IPS-18a (cell line): Measurements from ENCODE around the gene ROBO1.

Source experiments
- H3K27ac ChIP-seq: one replicate; pipeline ENCODE4 v1.5.1; 2013; ENCODE audit warnings: low read length
- H3K27me3 ChIP-seq: one replicate; pipeline ENCODE4 v1.6.1; 2013; ENCODE audit warnings: mild to moderate bottlenecking, low read length; ENCODE audit not compliant: control insufficient read depth, insufficient read depth
- H3K36me3 ChIP-seq: one replicate; pipeline ENCODE4 v1.6.1; 2013; ENCODE audit warnings: low read depth, low read length; ENCODE audit not compliant: control insufficient read depth
- H3K4me1 ChIP-seq: one replicate; pipeline ENCODE4 v1.6.1; 2013; ENCODE audit warnings: low read depth, low read length; ENCODE audit not compliant: control insufficient read depth
- H3K4me3 ChIP-seq: one replicate; pipeline ENCODE4 v1.5.1; 2013; ENCODE audit warnings: low read length
- H3K9ac ChIP-seq: one replicate; pipeline ENCODE4 v1.6.1; 2013; ENCODE audit warnings: mild to moderate bottlenecking, low read length, moderate library complexity
- H3K9me3 ChIP-seq: one replicate; pipeline ENCODE4 v1.6.1; 2013; ENCODE audit warnings: low read depth, low read length; ENCODE audit not compliant: control insufficient read depth

ROBO1 gene

DNA sequence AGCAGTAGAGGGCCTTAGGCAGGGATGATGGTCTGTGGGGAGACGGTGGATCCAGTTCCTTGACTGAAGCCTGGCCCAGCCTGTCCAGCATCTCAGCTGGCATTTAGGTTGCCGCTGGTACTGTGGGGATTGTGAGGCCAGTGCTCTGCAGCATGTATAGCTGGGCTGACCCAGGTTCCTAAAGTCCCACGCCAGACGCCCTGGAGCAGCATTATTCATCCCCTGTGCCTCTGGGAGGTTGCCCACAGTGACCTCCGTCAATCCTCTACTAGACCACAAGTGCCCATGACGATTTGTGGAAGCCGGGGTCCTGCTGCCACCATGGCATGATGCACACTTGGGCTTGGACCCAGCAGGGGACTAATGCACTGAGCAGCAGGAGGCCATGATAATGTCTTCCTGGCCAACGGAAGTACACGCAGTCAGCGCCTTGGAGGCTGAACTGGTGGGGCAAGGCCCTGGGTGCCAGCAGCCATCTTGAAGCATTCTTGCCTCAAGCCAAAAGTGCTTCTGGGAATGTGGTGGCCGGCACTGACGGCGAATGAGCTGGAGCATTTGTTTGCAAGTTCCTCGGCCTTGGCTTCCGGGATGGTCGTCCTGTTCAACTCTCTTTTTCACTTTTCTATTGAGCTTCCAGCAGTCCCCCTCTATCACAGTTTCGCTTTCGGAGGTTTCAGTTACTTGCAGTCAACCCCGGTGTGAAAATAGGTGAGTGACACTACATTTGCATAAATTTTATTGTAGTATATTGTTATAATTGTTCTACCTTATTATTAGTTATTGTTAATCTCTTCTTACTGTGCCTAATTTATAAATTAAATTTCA, 949.4 kb downstream of the ROBO1 start:
- H3K27me3 ChIP-seq, result no peaks in the 10 kb centered on the region
- H3K4me3 ChIP-seq, result no peak overlapping the region
- H3K9ac ChIP-seq, result no peak overlapping the region
- H3K27ac ChIP-seq, result no peak overlapping the region
- no peaks in the 10 kb centered on the region for H3K9me3 ChIP-seq
- H3K36me3 ChIP-seq, result no peaks in the 10 kb centered on the region
- H3K4me1 ChIP-seq, result no peaks in the 10 kb centered on the region

DNA sequence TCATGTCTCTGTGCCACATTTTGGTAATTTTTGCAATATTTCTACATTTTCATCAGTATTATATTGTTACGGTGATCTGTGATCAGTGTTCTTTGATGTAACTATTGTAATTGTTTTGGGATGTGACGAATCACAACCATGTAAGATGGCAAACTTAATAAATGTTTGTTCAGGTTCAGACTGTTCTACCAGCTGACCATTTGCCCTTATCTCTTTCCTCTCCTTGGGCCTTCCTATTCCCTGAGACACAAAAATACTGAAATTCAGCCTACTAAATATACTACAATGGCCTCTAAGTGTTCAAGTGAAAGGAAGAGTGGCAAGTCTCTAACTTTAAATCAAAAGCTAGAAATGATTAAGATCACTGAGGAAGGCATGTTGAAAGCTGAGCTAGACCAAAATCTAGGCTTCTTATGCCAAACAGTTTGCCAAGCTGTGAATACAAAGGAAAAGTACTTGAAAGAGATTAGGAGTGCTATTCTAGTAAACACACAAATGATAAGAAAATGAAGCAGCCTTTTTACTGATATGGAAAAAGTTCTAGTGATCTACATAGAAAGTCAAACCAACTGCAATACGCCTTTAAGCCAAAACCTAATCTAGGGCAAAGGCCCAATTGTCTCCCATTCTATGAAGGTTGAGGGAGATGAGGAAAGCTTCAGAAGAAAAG, 952.8 kb downstream of the ROBO1 start:
- Histone ChIP-seq H3K4me1 (no peaks in the 10 kb centered on the region), H3K9ac (no peak overlapping the region), H3K27ac (no peak overlapping the region), H3K4me3 (no peak overlapping the region), H3K9me3 (no peaks in the 10 kb centered on the region), H3K27me3 (no peaks in the 10 kb centered on the region), H3K36me3 (no peaks in the 10 kb centered on the region)

DNA sequence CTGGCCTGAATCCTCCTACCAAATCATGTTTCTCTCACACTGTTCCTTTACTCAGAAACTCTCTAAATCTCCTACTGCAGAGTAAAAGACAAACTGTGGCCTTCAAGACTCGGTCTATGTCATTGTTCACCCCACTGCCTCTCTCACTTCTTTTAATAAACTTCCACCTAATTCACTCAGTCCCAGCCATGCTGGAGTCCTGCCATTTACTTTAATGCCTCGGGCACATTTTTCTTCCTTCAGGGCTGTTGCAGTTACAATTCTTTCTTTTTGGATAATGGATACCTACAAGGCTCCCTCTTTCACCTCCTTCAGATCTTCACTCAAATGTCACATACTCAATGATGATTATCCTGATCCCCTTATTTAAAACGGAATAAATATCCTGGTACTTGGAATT, 955.6 kb downstream of the ROBO1 start:
- Histone ChIP-seq H3K9me3 (no peaks in the 10 kb centered on the region), H3K4me1 (no peaks in the 10 kb centered on the region), H3K4me3 (no peak overlapping the region), H3K27me3 (no peaks in the 10 kb centered on the region), H3K36me3 (no peaks in the 10 kb centered on the region), H3K27ac (no peak overlapping the region), H3K9ac (no peak overlapping the region)

DNA sequence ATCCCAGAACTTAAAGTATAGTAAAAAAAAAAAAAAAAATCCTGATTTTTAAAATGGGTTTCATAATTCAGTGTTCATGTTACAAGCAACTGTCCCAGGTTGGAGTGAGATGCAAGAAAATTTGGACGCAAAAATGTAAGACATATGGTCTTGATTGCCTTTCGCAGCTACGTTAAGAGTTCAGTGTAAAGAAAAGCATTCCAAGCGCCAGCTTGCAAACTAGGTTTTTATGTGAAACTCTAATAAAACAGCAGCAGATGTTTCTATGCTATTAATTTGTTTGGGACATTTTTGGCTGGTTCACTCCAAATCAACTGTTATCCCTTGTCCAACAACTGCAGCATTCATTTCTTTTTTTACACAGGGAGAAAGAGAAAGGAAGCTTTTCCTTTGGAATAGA, 957.8 kb downstream of the ROBO1 start:
- Histone ChIP-seq H3K27ac (no peak overlapping the region), H3K4me1 (peaks cover 3% of the 10 kb centered on the region), H3K9me3 (no peaks in the 10 kb centered on the region), H3K36me3 (no peaks in the 10 kb centered on the region), H3K27me3 (no peaks in the 10 kb centered on the region), H3K4me3 (no peak overlapping the region), H3K9ac (no peak overlapping the region)

DNA sequence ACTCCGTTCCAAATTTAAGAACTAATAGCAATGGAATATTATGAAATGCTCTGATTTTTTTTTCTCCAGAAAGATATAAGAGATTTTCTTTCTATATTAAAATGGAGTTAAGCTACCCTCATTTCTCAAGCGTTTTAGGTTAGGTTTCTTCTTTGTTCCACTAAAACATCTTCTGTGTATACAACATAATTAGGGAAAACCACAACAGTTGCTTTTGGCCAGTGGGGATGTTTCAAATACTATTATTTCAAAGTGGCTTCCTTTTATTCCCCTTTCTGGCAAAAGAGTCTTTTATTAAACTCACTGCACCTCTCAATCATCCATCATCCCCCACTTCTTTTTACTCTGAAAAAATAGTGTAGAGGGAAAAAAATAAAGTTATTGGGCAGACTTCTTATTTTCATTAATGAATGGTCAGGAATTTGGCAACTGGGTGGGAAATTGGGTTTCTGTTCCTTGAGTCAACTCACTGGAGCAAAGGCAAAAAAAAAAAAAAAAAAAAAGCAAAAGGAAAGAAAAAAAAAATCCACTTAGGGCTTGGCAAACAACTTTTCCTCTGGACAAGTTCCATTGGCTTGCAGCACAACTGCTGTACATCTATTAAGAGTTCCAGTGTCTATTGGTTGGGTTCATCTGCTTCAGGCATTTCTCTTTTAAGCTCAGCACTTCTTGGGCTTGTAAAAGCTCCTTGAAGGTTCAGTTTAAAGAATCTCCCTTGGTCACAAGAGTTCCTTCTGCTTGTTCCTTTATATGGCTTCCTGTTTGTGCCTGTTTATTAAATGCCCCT, 963.4 kb downstream of the ROBO1 start:
- no peaks in the 10 kb centered on the region for H3K9me3 ChIP-seq
- H3K4me1 ChIP-seq, result peaks cover 24% of the 10 kb centered on the region
- no peak overlapping the region for H3K4me3 ChIP-seq
- no peak overlapping the region for H3K27ac ChIP-seq
- no peaks in the 10 kb centered on the region for H3K27me3 ChIP-seq
- no peaks in the 10 kb centered on the region for H3K36me3 ChIP-seq
- H3K9ac ChIP-seq, result no peak overlapping the region

DNA sequence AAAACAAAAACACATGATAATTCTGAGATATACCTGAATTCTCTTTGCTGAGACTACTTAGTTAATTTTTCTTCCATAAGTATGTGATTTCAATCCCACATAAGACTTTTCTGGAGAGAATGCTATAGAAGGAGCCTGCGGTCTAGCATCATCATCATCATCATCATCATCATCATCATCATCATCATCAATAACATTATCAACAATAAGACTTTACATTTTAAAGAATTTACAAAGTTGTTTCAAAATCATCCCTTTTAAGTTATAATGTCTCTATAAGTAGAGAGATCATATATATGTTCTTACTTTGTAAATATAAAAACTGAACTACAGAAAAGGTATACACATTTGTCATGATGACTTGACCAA, 965.3 kb downstream of the ROBO1 start:
- Histone ChIP-seq H3K27ac (peak overlapping the region; percentile 24), H3K4me3 (no peak overlapping the region), H3K36me3 (no peaks in the 10 kb centered on the region), H3K4me1 (peaks cover 24% of the 10 kb centered on the region), H3K27me3 (no peaks in the 10 kb centered on the region), H3K9ac (no peak overlapping the region), H3K9me3 (no peaks in the 10 kb centered on the region)

DNA sequence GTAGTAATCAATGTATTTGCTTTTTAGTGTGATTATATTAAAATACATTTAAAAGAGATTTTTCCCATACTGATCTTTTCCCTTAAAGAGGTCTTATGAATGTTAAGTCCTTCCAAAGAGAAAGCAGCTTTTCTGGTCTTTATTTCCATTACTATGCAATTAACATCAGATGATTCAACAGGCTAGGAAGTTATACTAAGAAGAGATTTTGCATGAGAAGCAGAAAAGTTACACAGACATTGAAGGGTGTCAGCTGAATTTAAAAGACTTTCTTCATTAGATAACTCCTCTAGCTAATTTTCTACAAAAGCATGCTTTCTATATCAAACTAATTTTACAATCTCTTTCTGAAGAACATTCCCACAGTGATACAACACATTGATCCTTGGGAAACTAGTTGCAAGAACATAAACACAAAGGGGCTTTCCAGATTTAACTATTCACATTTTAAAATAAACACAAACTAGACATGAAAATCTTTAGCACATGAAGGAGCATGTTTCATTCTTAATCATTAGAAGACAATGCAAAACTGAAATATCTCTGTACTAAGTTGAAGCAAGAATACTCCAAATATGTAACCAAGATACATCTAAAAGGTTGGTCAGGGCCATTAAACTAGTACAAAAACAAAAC, 965.8 kb downstream of the ROBO1 start:
- peaks cover 28% of the 10 kb centered on the region for H3K4me1 ChIP-seq
- no peaks in the 10 kb centered on the region for H3K36me3 ChIP-seq
- peak overlapping the region; percentile 30 for H3K4me3 ChIP-seq
- H3K27me3 ChIP-seq, result no peaks in the 10 kb centered on the region
- H3K9ac ChIP-seq, result no peak overlapping the region
- peak overlapping the region; percentile 24 for H3K27ac ChIP-seq
- no peaks in the 10 kb centered on the region for H3K9me3 ChIP-seq

DNA sequence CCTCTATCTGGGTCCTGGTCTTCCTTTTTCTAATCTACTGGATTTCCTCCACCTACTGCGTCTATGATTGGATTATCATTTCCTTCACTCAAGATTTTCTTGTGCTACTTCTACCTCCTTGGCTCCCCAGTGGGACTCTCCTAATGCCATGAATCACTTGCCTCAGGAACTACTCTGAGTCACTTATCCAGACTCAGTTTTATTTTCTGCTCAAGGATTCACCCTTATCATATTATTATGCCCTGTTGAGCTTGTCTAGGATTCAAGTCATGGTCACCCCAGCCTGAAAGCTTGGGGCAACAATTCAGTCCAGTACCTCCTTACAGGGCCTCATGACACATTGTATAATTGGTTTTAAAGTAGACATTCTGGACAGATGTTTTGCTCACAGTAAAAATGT, 968.1 kb downstream of the ROBO1 start:
- no peak overlapping the region for H3K9ac ChIP-seq

DNA sequence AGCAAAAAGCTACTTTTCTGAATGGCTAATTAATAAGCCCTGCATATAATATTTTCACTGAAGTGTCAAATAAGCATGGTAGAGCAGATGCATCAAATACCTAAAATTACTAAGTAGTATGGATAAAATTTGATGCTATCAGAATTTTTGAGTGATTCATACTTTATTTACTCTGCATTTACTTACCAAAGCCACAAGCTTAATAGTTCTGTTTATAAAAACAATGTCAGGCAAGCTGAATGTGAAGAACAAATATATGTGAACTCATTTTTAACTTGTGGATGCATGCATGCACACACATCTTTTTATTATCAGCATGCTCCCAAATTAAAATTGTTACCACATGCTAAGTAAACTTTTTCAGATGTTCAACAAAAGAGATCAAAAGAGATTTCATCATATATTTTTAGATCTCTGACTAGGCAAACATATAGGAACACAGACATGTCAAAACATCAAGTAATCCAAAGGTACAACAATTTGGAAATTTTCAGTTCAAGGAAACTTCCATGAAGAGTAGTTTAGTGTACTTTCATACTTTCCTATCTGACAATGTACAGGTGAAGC, 969.4 kb downstream of the ROBO1 start:
- H3K27ac ChIP-seq, result no peak overlapping the region
- peaks cover 22% of the 10 kb centered on the region for H3K4me1 ChIP-seq
- H3K4me3 ChIP-seq, result no peak overlapping the region
- no peak overlapping the region for H3K9ac ChIP-seq
- H3K36me3 ChIP-seq, result no peaks in the 10 kb centered on the region
- H3K9me3 ChIP-seq, result no peaks in the 10 kb centered on the region
- H3K27me3 ChIP-seq, result no peaks in the 10 kb centered on the region

More for the DNA sequence above, 968.1 kb downstream of the ROBO1 start:
- Histone ChIP-seq H3K9me3 (no peaks in the 10 kb centered on the region), H3K4me1 (peaks cover 22% of the 10 kb centered on the region), H3K27me3 (no peaks in the 10 kb centered on the region), H3K27ac (no peak overlapping the region), H3K36me3 (no peaks in the 10 kb centered on the region), H3K4me3 (no peak overlapping the region)

DNA sequence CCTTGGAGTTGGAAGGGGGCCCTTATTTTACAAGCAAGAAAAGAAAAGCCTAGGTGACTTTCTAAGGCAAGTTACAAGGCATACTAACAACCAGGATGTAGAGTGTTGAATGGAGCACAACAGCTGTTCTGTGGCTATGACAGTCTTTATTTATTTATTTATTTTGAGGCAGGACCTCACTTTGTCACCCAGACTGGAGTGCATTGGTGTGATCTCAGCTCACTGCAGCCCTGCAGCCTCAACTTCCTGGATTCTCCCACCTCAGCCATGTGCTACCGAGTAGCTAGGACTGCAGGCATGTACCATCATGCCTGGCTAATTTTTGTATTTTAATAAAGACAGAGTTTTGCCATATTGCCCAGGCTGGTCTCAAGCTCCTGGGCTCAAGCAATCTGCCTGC, 973.4 kb downstream of the ROBO1 start:
- Histone ChIP-seq H3K9me3 (no peaks in the 10 kb centered on the region), H3K27ac (no peak overlapping the region), H3K4me1 (peaks cover 12% of the 10 kb centered on the region), H3K9ac (no peak overlapping the region), H3K36me3 (no peaks in the 10 kb centered on the region), H3K4me3 (no peak overlapping the region), H3K27me3 (no peaks in the 10 kb centered on the region)

DNA sequence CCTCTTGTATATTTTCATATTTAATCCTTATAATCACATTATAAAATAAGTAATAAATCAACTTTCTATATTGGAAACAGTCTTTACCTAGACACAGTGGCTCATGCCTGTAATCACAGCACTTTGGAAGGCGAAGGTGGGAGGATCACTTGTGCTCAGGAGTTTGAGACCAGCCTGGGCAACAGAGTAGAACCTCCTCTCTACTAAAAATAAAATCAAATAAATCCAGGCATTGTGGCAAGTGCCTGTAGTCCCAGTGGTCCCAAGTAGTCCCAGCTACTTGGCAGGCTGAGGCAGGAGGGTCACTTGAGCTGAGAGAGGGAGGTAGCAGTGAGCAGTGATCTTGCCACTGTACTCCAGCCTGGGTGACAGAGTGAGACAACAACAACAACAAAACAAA, 975.1 kb downstream of the ROBO1 start:
- H3K36me3 ChIP-seq, result no peaks in the 10 kb centered on the region
- H3K4me1 ChIP-seq, result peaks cover 12% of the 10 kb centered on the region
- no peak overlapping the region for H3K4me3 ChIP-seq
- H3K9me3 ChIP-seq, result no peaks in the 10 kb centered on the region
- H3K27me3 ChIP-seq, result no peaks in the 10 kb centered on the region
- H3K9ac ChIP-seq, result no peak overlapping the region
- H3K27ac ChIP-seq, result no peak overlapping the region
